ENCODE data around the gene NR1D1. TPM values are rescaled to one million over a fixed set of nuclear protein-coding genes. Genes with fewer than 3 reads are reported as not detected.

NR1D1 gene
- total and polyA plus RNA-seq, 5 experiments from 2014 or later: 3.9 to 19.2 (median 9.9) TPM

DNA sequence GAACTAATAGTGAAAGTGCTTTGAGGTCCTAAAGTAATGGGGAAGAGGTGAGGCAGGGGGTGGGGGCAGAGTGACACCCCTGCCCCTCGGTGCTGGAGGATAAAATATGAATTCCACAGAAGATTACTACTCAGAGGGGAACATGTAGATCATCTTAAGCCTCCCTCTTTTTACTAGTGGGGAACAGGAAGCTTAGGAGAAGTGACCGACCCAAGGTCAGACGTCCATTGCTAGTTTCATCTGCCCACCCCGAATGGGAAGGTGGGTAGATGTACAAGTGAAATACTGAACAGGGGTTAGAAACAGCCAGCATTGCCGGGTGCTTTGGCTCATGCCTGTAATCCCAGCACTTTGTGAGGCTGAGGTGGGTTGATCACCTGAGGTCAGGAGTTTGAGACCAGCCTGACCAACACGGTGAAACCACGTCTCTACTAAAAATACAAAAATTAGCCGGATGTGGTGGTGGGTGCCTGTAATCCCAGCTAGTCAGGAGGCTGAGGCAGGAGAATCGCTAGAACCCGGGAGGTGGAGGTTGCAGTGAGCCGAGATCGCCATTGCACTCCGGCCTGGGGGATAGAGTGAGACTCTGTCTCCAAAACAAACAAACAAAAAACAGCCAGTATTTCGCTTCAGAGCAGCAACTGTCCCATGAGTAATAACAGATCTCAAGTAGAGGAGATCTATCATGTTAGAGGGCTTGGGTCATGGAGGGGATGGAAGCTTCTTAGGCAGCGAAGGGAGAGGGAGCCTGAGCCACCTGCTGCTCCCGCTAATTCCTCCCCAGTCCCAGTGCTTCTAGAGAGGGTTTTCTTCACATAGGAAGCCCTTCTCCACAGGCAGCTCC lies 1.2 kb upstream of the NR1D1 start:
- Mint-ChIP-seq H3K9me3 (no peaks in the 10 kb centered on the region), H3K27me3 (no peaks in the 10 kb centered on the region), H3K4me3 (peak overlapping the region; percentile 86 to 98 (median 98)), H3K27ac (peak overlapping the region; percentile 82 to 99 (median 96)), H3K36me3 (peaks cover 0 to 13% (median 5%) of the 10 kb centered on the region in 3 donors), H3K4me1 (peaks cover 65 to 98% (median 92%) of the 10 kb centered on the region in 4 donors)
- ATAC-seq: no peak
- no peak for DNase-seq
- POLR2A ChIA-PET: interaction anchor here (1.0 to 17.0 kb wide), 11 partner anchors 10 to 221 kb away, joined by 3 to 523 read pairs (median 5); partner anchors contain the start of genes CASC3, MED24, MSL1 and THRA

DNA sequence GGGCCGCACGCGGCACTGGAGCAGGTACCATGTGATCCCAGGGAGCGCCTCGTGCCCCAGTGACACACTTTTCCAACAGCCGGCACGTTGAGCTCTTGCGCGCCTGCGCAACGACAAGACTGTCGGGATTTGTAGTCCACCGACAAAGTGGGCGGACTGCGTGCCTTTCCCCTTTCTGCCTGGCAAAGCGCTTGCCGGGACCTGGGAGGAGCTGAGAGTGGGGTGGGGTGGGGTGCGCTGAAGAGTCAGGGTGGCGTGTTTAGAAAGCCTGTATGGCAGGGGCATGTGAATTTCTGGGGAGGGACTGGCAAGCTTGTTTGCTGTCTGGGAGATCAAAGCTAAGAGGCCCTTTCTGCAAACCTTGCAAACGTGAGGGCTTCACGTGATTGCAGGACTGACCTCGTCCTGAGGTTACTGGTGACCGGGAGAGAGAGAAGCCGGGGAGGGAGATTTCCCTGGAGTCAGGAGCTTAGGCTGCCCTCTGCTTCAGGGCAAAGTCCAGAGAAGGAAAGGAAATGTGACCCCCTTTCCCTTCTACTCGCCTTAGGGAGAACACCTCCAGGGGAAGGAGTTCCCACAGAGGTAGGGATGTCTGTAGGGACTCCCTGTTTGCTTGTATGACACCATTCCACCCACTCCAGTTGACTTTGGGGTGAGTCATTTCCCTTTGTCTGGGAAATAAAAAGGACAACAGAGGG lies 429 bp upstream of the NR1D1 start:
- DNase-seq: peak; percentile 72 to 93 (median 86)
- ATAC-seq: peak; percentile 11 to 24
- no peaks in the 10 kb centered on the region for H3K9me3 Mint-ChIP-seq
- H3K36me3 Mint-ChIP-seq: peaks cover 0 to 20% (median 6%) of the 10 kb centered on the region in 3 donors
- H3K4me1 Mint-ChIP-seq: peaks cover 63 to 98% (median 92%) of the 10 kb centered on the region in 4 donors
- no peaks in the 10 kb centered on the region for H3K27me3 Mint-ChIP-seq
- POLR2A ChIA-PET: interaction anchor here (0.7 to 17.0 kb wide), 14 partner anchors 11 to 225 kb away, joined by 3 to 523 read pairs (median 4); partner anchors contain the start of genes CASC3, MED24, MSL1 and PSMD3
- peak overlapping the region; percentile 86 to 98 (median 98) for H3K4me3 Mint-ChIP-seq
- H3K27ac Mint-ChIP-seq: peak overlapping the region; percentile 82 to 99 (median 96)

DNA sequence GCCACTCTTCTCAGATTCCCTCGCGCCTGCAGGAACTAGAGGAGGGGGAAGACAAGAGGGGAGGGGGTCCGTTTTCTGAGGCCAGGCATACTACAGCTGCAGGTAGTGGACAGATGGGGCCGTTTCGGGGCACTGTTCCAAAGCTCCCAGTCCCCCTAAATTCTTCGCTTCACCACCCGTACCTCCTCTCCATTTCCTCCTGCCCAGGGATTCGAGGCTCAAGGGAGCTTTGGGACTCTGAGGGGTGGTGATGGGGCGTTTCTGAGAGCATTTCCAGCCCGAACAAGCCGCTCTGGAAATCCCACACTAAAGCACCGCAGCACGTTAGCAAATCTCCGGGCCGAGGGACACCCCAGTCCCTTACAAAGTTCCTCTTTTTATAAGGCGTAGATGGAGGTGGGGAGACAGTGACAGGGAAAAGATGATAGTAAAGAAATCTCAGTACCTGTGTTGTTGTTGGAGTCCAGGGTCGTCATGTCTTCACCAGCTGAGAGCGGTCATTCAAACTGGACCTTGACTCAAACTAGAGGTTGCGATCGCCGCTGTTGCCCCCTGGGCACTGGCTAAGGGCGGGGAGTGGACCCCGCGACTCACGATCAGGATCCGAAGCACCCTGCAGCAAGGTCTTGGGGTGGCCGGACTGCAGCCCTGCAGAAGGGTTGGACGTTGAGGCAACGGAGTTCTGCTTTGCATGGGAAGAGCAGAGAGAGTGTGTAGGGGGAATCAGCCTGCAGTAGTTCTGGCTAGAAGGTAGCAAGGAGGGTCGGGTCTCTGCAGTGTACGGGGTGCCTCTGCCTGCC lies 570 bp downstream of the NR1D1 start:
- ATAC-seq (no peak), DNase-seq (peak in 1 of 10 donors; percentile 31)
- H3K9me3 Mint-ChIP-seq: no peaks in the 10 kb centered on the region
- H3K27me3 Mint-ChIP-seq: no peaks in the 10 kb centered on the region
- peak overlapping the region; percentile 82 to 99 (median 96) for H3K27ac Mint-ChIP-seq
- H3K4me3 Mint-ChIP-seq: peak overlapping the region; percentile 86 to 98 (median 98)
- H3K36me3 Mint-ChIP-seq: peaks cover 0 to 29% (median 6%) of the 10 kb centered on the region in 3 donors
- peaks cover 60 to 98% (median 92%) of the 10 kb centered on the region in 4 donors for H3K4me1 Mint-ChIP-seq
- POLR2A ChIA-PET: interaction anchor here (0.8 to 17.0 kb wide), 23 partner anchors 10 to 1589 kb away, joined by 3 to 523 read pairs (median 5); partner anchors contain the start of genes CASC3, EIF1, MED24 and MSL1

DNA sequence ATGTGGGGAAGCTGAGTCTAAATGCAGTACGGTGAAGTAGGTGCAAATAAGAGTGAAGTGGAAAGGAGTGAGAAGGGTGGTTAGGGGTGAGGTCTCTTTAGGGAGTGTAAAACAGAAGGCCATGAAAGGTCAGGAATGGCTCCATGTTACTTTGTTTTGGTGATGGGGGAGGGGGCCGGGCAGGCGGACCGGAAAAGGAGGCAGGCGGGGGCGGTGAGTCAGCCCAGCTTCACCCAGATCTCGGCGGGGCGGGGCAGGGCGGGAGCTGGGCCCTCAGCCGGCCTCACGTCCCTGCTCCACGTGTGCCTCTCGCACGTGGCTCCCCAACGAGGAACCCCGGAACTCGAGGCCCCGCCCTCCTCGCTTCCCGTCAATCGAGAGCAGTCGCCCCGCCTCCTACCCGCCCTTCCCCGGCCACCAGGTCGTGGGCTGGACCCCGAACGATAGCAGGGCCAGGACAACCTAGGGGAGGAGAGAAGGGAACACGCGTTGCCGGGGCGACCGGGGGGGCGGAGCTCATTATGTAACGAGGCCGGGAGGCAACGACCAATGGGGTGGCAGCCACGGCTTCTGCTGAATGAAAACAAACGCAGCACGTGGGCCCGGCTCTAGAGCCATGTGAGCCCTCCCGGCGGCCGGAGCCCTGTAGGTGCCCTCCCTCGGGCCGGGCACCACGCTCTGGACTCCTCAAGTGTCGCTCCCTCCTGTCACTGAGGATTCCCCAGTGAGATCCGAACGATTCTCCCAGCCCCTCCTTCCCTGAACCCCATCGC lies 1.4 kb downstream of the NR1D1 start:
- POLR2A ChIA-PET: interaction anchor here (0.6 to 17.0 kb wide), 20 partner anchors 9 to 1590 kb away, joined by 3 to 523 read pairs (median 6); partner anchors contain the start of genes CASC3, EIF1, MED24 and MSL1
- peak; percentile 57 to 70 for ATAC-seq
- no peaks in the 10 kb centered on the region for H3K9me3 Mint-ChIP-seq
- peaks cover 2 to 37% (median 7%) of the 10 kb centered on the region in 3 donors for H3K36me3 Mint-ChIP-seq
- H3K27ac Mint-ChIP-seq: peak overlapping the region; percentile 82 to 99 (median 96)
- peaks cover 55 to 98% (median 90%) of the 10 kb centered on the region in 4 donors for H3K4me1 Mint-ChIP-seq
- H3K27me3 Mint-ChIP-seq: no peaks in the 10 kb centered on the region
- H3K4me3 Mint-ChIP-seq: peak overlapping the region; percentile 86 to 98 (median 98)
- DNase-seq: peak; percentile 92 to 100 (median 98)

DNA sequence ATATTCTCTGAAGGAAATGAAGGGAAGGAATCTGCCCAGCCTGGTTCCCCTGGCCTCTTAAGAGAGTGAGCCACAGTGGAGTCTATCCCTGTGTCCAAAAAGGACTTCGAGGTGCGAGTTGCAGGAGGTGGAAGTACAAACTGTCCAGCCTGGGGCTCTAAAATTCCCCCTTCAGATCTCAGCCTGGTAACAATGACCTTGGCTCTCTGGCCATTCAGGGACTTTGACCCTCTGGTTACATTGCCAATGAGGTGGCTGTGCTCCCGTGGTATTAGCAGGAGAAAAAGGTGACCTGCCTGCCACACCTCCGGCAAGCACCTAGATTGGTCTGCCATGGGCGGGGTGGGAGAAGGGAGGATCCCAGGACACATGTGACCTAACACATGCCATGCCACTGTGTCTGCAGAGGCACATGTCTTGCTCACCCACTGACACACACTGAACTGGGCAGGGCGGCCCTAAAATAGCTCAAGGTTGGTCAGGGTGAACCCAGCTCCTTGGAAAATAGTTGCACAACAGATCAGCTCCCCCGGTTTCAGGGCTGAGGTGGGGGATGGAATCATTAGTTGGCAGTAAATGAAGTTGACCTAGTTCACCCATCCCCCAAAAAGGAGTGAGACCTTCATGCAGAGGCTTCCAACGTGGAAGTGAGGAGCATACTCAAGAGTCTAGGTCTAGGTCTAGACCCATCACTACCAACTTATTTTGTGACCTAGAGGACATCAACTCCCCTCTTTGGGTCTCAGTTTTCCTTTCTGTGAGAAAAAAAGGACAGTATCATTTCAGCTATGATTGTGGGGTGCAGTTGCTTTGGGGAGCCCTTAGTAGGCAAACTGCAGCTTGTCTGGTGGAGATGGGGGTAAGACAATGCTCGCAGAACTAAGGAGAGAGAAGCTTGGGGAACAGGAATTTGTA lies 2.2 kb downstream of the NR1D1 start:
- POLR2A ChIA-PET: interaction anchor here (0.6 to 17.0 kb wide), 13 partner anchors 8 to 228 kb away, joined by 3 to 523 read pairs (median 9); partner anchors contain the start of genes CASC3, MED24, MSL1 and PSMD3
- no peak for DNase-seq
- Mint-ChIP-seq H3K36me3 (peaks cover 7 to 45% (median 8%) of the 10 kb centered on the region in 3 donors), H3K4me1 (peaks cover 55 to 98% (median 89%) of the 10 kb centered on the region in 4 donors), H3K27me3 (no peaks in the 10 kb centered on the region), H3K9me3 (no peaks in the 10 kb centered on the region), H3K27ac (peak overlapping the region; percentile 82 to 99 (median 96)), H3K4me3 (peak overlapping the region; percentile 86 to 98 (median 96))
- no peak for ATAC-seq

DNA sequence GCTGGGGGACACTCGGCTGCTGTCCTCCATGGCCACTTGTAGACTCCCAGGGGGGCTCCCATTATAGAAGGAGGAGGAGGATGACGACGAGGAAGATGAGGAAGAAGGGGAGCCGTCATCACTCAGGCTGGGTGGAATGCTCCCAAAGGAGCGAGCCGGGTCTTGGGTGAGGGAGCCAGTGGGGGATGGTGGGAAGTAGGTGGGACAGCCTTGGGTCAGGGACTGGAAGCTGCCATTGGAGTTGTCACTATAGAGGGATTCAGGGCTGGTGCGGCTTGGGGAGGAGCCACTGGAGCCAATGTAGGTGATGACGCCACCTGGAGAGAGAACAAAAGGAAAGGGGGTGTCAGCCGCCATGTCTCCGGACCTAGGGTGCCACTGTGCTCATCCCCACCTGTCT lies 3.3 kb downstream of the NR1D1 start:
- DNase-seq (no peak), ATAC-seq (no peak)
- Mint-ChIP-seq H3K36me3 (peaks cover 7 to 45% (median 8%) of the 10 kb centered on the region in 3 donors), H3K9me3 (no peaks in the 10 kb centered on the region), H3K27ac (peak overlapping the region; percentile 67 to 99 (median 94)), H3K4me1 (peaks cover 54 to 89% (median 81%) of the 10 kb centered on the region in 4 donors), H3K4me3 (peak overlapping the region; percentile 68 to 98 (median 92)), H3K27me3 (no peaks in the 10 kb centered on the region)
- POLR2A ChIA-PET: interaction anchor here (1.2 to 17.0 kb wide), 8 partner anchors 13 to 244 kb away, joined by 3 to 523 read pairs (median 18); partner anchors contain the start of genes CASC3, MED24, THRA and WIPF2

DNA sequence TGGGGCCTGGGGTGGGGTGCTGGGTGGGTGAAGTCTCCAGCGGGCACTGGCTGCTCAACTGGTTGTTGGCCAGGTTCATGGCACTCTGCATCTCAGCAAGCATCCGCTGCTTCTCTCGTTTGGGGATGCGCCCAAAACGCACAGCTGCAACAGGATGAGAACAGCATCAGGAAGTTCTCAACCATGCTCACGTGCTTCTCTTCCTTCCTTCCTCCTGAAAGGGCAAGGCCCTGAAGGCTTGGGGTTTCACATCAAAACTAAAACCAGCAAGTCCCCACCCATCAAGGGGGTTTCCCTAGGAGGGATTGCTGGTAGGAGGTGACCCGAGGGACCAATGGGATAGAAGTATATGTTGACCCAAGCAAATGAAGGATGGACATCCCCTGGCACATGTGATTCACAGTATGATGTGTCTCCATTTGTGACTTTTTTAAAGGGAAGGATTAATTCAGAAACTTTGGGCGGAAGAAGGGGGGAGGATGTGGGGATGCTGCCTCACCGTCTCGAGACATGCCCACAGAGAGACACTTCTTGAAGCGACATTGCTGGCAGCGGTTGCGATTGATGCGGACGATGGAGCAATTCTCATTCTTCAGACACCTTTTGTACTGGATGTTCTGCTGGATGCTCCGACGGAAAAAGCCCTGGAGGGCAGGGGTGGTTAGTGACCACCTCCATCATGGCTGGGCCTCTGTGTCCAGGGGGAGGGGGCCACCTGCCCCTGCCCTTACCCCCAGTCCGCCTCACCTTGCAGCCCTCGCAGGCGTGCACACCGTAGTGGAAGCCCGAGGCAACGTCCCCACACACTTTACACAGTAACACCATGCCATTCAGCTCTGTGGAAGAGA lies 4.2 kb downstream of the NR1D1 start:
- POLR2A ChIA-PET: interaction anchor here (0.6 to 17.0 kb wide), 12 partner anchors 12 to 1568 kb away, joined by 3 to 523 read pairs (median 4); partner anchors contain the start of genes CASC3, MED24, THRA and WIPF2
- DNase-seq (peak; percentile 51 to 95 (median 83)), ATAC-seq (peak; percentile 60 to 71)
- H3K36me3 Mint-ChIP-seq: peaks cover 7 to 47% (median 8%) of the 10 kb centered on the region in 3 donors
- peaks cover 49 to 80% (median 73%) of the 10 kb centered on the region in 4 donors for H3K4me1 Mint-ChIP-seq
- no peaks in the 10 kb centered on the region for H3K27me3 Mint-ChIP-seq
- peak overlapping the region; percentile 67 to 99 (median 94) for H3K27ac Mint-ChIP-seq
- no peaks in the 10 kb centered on the region for H3K9me3 Mint-ChIP-seq
- peak overlapping the region; percentile 68 to 98 (median 92) for H3K4me3 Mint-ChIP-seq

DNA sequence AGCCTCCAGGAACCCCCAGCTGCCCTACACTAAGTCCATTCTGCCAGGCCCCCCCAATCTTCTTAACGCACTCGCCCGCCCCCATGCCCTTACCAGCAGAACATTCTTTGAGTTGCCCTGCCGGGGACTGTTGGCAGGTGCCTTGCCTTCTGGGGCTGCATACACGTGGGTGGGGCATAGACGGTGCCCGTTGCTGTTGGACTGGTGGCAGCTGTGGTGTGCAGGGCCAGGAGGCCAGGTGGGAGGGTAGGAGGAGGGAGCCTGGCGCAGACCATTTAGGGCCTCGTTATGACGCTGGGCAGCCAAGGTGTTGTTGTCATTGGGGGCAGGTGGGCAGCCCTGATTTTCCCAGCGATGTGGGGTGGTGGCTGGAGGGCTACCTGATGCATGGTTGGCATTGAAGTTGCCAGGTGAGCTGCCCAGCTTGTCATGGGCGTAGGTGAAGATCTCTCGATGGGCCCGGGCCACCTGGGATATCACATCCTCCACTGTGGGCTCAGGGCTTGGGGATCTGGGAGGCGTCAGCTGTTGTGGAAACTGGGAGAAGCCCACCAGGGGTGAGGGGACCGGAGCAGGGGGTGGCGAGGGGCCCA lies 4.9 kb downstream of the NR1D1 start:
- DNase-seq (peak in 1 of 10 donors; percentile 16), ATAC-seq (no peak)
- peaks cover 7 to 50% (median 8%) of the 10 kb centered on the region in 3 donors for H3K36me3 Mint-ChIP-seq

DNA sequence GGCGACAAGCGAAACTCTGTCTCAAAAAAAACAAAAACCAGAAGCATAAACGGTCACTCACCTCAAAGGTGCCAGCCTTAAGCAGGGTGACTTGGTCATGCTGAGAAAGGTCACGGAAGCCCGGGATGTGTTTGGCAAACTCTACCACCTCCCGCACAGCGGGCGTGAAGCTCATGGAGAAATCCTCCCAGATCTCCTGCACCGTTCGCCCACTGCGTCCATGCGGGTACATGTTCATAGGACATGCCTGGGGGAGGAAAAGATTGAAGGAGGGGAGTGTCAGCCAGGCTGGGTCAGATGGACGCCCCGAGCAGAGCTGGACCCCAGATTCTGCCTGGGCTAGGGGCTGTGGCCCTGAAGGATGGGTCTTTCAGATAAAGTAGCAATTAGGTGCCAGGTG lies 5.5 kb downstream of the NR1D1 start:
- DNase-seq (no peak), ATAC-seq (no peak)
- H3K27ac Mint-ChIP-seq: peak overlapping the region in 8 of 10 donors; percentile 63 to 99 (median 94)
- no peaks in the 10 kb centered on the region for H3K27me3 Mint-ChIP-seq
- H3K4me3 Mint-ChIP-seq: peak overlapping the region in 8 of 10 donors; percentile 7 to 98 (median 42)
- H3K36me3 Mint-ChIP-seq: peaks cover 8 to 56% (median 9%) of the 10 kb centered on the region in 3 donors
- peaks cover 41 to 76% (median 67%) of the 10 kb centered on the region in 4 donors for H3K4me1 Mint-ChIP-seq
- H3K9me3 Mint-ChIP-seq: no peaks in the 10 kb centered on the region
- POLR2A ChIA-PET: interaction anchor here (1.0 to 17.0 kb wide), 9 partner anchors 10 to 124 kb away, joined by 3 to 523 read pairs (median 5); partner anchors contain the start of genes MED24, THRA and WIPF2

More for the DNA sequence above, 4.9 kb downstream of the NR1D1 start:
- Mint-ChIP-seq H3K9me3 (no peaks in the 10 kb centered on the region), H3K27me3 (no peaks in the 10 kb centered on the region), H3K4me1 (peaks cover 45 to 78% (median 68%) of the 10 kb centered on the region in 4 donors), H3K27ac (peak overlapping the region; percentile 67 to 99 (median 94)), H3K4me3 (peak overlapping the region; percentile 68 to 98 (median 92))
- POLR2A ChIA-PET: interaction anchor here (1.0 to 17.0 kb wide), 11 partner anchors 11 to 123 kb away, joined by 3 to 523 read pairs (median 4); partner anchors contain the start of genes MED24, THRA and WIPF2

All from naive thymus-derived CD8-positive, alpha-beta T cell (primary cell).